NCI-H1105 (cell line): ENCODE measurements around the gene HIC1.
A peak's percentile ranks its signal among the peaks of the same experiment; 100 is the strongest.

ENCODE experiments used
- DNase-seq: peaks from one replicate; lab custom pipeline; 2025; lab: John Stamatoyannopoulos, UW

HIC1 gene

GRCh38 chr17:2047590-2047989 is 7.3 kb upstream of the HIC1 start:
- no peak for DNase-seq

GRCh38 chr17:2048805-2049204 is 6.1 kb upstream of the HIC1 start:
- DNase-seq, result no peak

GRCh38 chr17:2049333-2050299 is 5.3 kb upstream of the HIC1 start:
- DNase-seq, result peak; percentile 24

- DNase-seq, result peak; percentile 25
Measured at GRCh38 chr17:2050300-2051060, 4.4 kb upstream of the HIC1 start.

GRCh38 chr17:2051061-2051932 is 3.6 kb upstream of the HIC1 start:
- peak; percentile 16 for DNase-seq

GRCh38 chr17:2051933-2052559 is 2.9 kb upstream of the HIC1 start:
- DNase-seq, result no peak

- peak; percentile 38 for DNase-seq
Measured at GRCh38 chr17:2053380-2054261, 1.3 kb upstream of the HIC1 start.

GRCh38 chr17:2054262-2054511 is 716 bp upstream of the HIC1 start:
- no peak for DNase-seq

GRCh38 chr17:2055292-2056205 is 646 bp downstream of the HIC1 start:
- DNase-seq, result no peak

- DNase-seq, result no peak
Measured at GRCh38 chr17:2056206-2057174, 1.6 kb downstream of the HIC1 start.

- no peak for DNase-seq
Measured at GRCh38 chr17:2057175-2057759, 2.4 kb downstream of the HIC1 start.

- DNase-seq, result no peak
Measured at GRCh38 chr17:2057760-2058585, 3.1 kb downstream of the HIC1 start.

- no peak for DNase-seq
Measured at GRCh38 chr17:2058586-2059546, 4.0 kb downstream of the HIC1 start.

GRCh38 chr17:2059547-2060384 is 4.9 kb downstream of the HIC1 start:
- DNase-seq, result no peak

GRCh38 chr17:2060385-2060658 is 5.4 kb downstream of the HIC1 start:
- no peak for DNase-seq
